Spleen (tissue), 7 donors: Measurements from ENCODE around the gene SBNO1.

Experiments
- POLR2A ChIP-seq, 3 donors: fragments of 450-650 bp; IDR thresholded peaks; one replicate each; pipeline ENCODE4 v1.5.1; 2017; ENCODE audit warnings: antibody characterized with exemption in 3 of 3, mild to moderate bottlenecking in 1 of 3
- TF ChIP-seq, protein P1 (sequence below), 11 experiments: fragments of 200-600 bp in 7 of 11; fragments of 450-650 bp in 4 of 11; sonication (generic) in 4 of 11; IDR thresholded peaks in 8 of 11; conservative IDR thresholded peaks in 3 of 11; 1 replicate in 7 of 11; 2 replicates in 4 of 11; pipeline versions ENCODE4 v1.4.0 to v1.8.0; 2016 to 2021; ENCODE audit warnings: antibody characterized with exemption in 11 of 11, inconsistent platforms in 4 of 11, mild to moderate bottlenecking in 1 of 11
- donor health status: DM: no; HTN: no; CAD: no; lungs with moderate emphysema.
- donor health status: DM: no; HTN: no; CAD: no.
- donor health status: DM: no; HTN: no; CAD: no.

- TF ChIP-seq, protein P1, sequence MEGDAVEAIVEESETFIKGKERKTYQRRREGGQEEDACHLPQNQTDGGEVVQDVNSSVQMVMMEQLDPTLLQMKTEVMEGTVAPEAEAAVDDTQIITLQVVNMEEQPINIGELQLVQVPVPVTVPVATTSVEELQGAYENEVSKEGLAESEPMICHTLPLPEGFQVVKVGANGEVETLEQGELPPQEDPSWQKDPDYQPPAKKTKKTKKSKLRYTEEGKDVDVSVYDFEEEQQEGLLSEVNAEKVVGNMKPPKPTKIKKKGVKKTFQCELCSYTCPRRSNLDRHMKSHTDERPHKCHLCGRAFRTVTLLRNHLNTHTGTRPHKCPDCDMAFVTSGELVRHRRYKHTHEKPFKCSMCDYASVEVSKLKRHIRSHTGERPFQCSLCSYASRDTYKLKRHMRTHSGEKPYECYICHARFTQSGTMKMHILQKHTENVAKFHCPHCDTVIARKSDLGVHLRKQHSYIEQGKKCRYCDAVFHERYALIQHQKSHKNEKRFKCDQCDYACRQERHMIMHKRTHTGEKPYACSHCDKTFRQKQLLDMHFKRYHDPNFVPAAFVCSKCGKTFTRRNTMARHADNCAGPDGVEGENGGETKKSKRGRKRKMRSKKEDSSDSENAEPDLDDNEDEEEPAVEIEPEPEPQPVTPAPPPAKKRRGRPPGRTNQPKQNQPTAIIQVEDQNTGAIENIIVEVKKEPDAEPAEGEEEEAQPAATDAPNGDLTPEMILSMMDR (IDR thresholded peaks at IDR 0.05 in 8 of 11, conservative IDR thresholded peaks at IDR 0.05 in 3 of 11) = no peak
- no peak for TF ChIP-seq POLR2A (IDR thresholded peaks at IDR 0.05)
These were observed 106.1 kb downstream of the SBNO1 start for GRCh38 chr12:123258593-123258992.
